PC-9 (cell line): Measurements from ENCODE around the gene KRT76.

Experiments
- CTCF ChIP-seq: fragments of 200-600 bp; sonication (generic); conservative IDR thresholded peaks from 2 replicates; pipeline ENCODE4 v1.6.1; 2017; ENCODE audit warnings: mixed run types, antibody characterized with exemption, mild to moderate bottlenecking, moderate library complexity
- EZH2 ChIP-seq: fragments of 200-600 bp; sonication (generic); IDR thresholded peaks from 2 replicates; pipeline ENCODE4 v1.8.0; 2017; ENCODE audit warnings: antibody characterized with exemption, low read depth

GRCh38 chr12:52739963-52740362 lies 37.2 kb downstream of the KRT76 start:
- TF ChIP-seq CTCF = no peak
- TF ChIP-seq EZH2 = no peak
